ENCODE data around the gene MORC4.

Gene MORC4

GRCh38 chrX:106980952-106981626 lies 18.9 kb downstream of the MORC4 start:
- H3K9ac ChIP-seq (ENCODE audit: low read length), result no peak overlapping the region
- H3K4me3 ChIP-seq (ENCODE audit: insufficient read depth, low read length, poor library complexity, severe bottlenecking), result no peak overlapping the region
- H3K9me2 ChIP-seq (replicated peaks; ENCODE audit: insufficient read depth, low read length), result no peaks in the 10 kb centered on the region
- no peak overlapping the region for H3K27ac ChIP-seq (ENCODE audit: low read depth, low read length)
- H3K4me2 ChIP-seq (ENCODE audit: low read depth, low read length, poor library complexity, severe bottlenecking), result no peak overlapping the region
- H3F3A ChIP-seq (ENCODE audit: insufficient read depth), result no peaks in the 10 kb centered on the region
- H3K9me3 ChIP-seq (ENCODE audit: insufficient read depth, low read length), result no peaks in the 10 kb centered on the region
- TF ChIP-seq EZH2phosphoT487 (conservative IDR thresholded peaks at IDR 0.05; ENCODE audit: low read length), result no peak
- no peak for TF ChIP-seq CTCF (IDR thresholded peaks at IDR 0.05; ENCODE audit: insufficient read depth, low read length, poor library complexity, severe bottlenecking)
- no peak overlapping the region for H2AFZ ChIP-seq (ENCODE audit: low read depth, low read length, severe bottlenecking)
- no peaks in the 10 kb centered on the region for H3K36me3 ChIP-seq (ENCODE audit: low read length)
- no peaks in the 10 kb centered on the region for H4K20me1 ChIP-seq (ENCODE audit: low read depth, low read length)
- H3K79me2 ChIP-seq (ENCODE audit: insufficient read depth, low read length), result no peaks in the 10 kb centered on the region
- H3K27me3 ChIP-seq (ENCODE audit: low read length), result no peaks in the 10 kb centered on the region

DNA sequence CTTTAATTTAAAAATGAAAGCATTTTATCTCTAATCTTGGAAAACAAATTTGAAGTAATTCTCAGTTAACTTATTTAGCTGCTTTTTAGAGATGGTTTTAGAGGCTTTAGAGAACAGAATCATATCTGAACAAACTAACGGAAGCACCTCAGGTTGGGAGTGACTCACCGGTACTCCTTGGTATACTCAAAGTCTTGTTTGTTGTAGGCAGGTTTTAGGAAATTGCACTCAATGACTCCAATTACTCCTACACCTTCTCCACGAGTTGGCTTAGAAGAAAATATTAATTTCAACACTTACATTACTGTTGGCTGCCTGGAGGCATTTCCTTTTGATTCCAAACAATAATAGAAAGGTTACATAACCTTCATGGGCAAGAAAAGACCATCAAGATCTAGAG lies 23.6 kb downstream of the MORC4 start:
- Histone ChIP-seq H3K9ac (ENCODE audit: low read length) (no peak overlapping the region), H3K4me3 (ENCODE audit: insufficient read depth, low read length, poor library complexity, severe bottlenecking) (no peak overlapping the region), H4K20me1 (ENCODE audit: low read depth, low read length) (no peaks in the 10 kb centered on the region), H2AFZ (ENCODE audit: low read depth, low read length, severe bottlenecking) (no peak overlapping the region), H3K36me3 (ENCODE audit: low read length) (no peaks in the 10 kb centered on the region), H3K4me2 (ENCODE audit: low read depth, low read length, poor library complexity, severe bottlenecking) (no peak overlapping the region), H3K9me2 (replicated peaks; ENCODE audit: insufficient read depth, low read length) (no peaks in the 10 kb centered on the region), H3K27ac (ENCODE audit: low read depth, low read length) (no peak overlapping the region), H3K27me3 (ENCODE audit: low read length) (no peaks in the 10 kb centered on the region), H3F3A (ENCODE audit: insufficient read depth) (no peaks in the 10 kb centered on the region), H3K79me2 (ENCODE audit: insufficient read depth, low read length) (no peaks in the 10 kb centered on the region), H3K9me3 (ENCODE audit: insufficient read depth, low read length) (no peaks in the 10 kb centered on the region)
- no peak for TF ChIP-seq EZH2phosphoT487 (conservative IDR thresholded peaks at IDR 0.05; ENCODE audit: low read length)
- no peak for TF ChIP-seq CTCF (IDR thresholded peaks at IDR 0.05; ENCODE audit: insufficient read depth, low read length, poor library complexity, severe bottlenecking)

- Histone ChIP-seq H3F3A (ENCODE audit: insufficient read depth) (no peaks in the 10 kb centered on the region), H3K9me2 (replicated peaks; ENCODE audit: insufficient read depth, low read length) (no peaks in the 10 kb centered on the region), H3K36me3 (ENCODE audit: low read length) (no peaks in the 10 kb centered on the region), H2AFZ (ENCODE audit: low read depth, low read length, severe bottlenecking) (no peak overlapping the region), H3K79me2 (ENCODE audit: insufficient read depth, low read length) (no peaks in the 10 kb centered on the region), H3K27me3 (ENCODE audit: low read length) (no peaks in the 10 kb centered on the region), H3K9ac (ENCODE audit: low read length) (no peak overlapping the region), H3K9me3 (ENCODE audit: insufficient read depth, low read length) (no peaks in the 10 kb centered on the region), H3K27ac (ENCODE audit: low read depth, low read length) (no peak overlapping the region), H3K4me3 (ENCODE audit: insufficient read depth, low read length, poor library complexity, severe bottlenecking) (no peak overlapping the region), H4K20me1 (ENCODE audit: low read depth, low read length) (no peaks in the 10 kb centered on the region), H3K4me2 (ENCODE audit: low read depth, low read length, poor library complexity, severe bottlenecking) (no peak overlapping the region)
- no peak for TF ChIP-seq EZH2phosphoT487 (conservative IDR thresholded peaks at IDR 0.05; ENCODE audit: low read length)
- TF ChIP-seq CTCF (IDR thresholded peaks at IDR 0.05; ENCODE audit: insufficient read depth, low read length, poor library complexity, severe bottlenecking), result no peak
Observed at GRCh38 chrX:106973433-106974149, 26.4 kb downstream of the MORC4 start.
